ENCODE measurements around the gene RCBTB2.

RCBTB2 gene

DNA sequence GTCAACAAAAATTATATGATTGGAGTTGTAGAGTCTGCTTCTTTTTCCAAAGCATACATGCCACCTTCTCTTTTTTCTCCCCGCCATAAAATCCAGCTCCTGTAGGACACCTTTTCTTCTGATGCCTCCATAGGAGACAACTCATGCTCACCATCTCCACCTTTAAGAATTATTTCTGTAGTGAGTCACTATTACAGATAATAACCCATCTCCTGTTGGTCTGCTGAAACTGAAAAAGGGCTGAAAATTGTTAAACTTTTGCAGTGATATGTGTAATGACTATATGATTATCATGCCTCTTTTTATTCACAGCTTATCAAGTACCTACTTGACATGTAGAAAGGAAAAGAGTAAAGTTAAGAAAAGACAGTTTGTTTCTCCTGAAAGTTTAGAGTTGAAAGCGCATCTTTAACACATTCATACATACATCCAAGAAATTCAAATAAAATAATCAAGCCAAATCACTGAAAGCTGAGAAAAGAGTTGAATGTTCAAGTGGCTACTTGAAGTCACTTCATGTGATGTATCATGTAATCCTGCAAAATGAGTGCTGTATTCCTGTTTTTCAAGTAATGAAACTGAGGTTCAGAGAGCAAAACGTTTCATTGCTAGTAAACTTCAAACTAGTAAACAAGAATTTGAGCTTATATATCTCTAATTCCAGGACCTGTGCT is 84.5 kb downstream of the RCBTB2 start:
- no peak for DNase-seq

GRCh38 chr13:48446464-48446863 is 86.4 kb downstream of the RCBTB2 start:
- peak in 1 of 2 donors; percentile 69 for DNase-seq

DNA sequence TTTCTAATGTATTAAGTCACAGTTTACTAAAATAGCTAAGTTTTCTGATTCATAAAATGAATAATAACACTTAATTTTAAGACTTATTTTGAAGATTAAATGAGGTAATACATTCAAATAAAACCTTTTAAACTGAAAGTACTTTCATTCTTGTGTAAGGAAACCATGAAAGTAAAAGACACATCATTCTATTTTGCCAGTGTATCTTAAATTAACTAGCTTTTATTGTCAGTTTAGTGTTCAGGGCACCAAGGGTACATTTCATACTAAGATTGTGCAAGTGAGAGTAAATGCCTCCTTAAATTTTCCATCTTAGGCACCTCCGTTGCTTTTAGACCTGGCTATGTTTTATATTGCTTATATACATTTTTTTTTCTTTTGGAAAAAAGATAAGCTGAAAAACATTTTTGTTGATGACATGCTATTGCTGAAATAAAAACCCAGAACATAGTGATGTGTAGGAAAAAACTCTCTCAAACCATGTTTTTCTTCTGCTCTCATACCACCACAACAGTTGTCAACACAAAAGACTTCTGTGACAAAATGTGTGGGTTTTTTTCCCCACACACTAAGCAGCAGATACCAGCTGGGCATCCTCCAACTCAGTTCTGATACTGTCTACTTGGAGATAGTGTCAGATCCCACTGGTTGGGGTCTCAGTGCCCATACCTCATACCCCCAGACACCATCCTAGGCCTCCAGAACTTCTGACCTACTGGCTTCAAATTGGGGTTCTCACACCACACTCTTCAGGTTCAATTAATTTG is 89.3 kb downstream of the RCBTB2 start:
- no peak for DNase-seq

Data from bone marrow (tissue), 2 donors.